Measurements from ENCODE around the gene SMCP.

SMCP gene

DNA sequence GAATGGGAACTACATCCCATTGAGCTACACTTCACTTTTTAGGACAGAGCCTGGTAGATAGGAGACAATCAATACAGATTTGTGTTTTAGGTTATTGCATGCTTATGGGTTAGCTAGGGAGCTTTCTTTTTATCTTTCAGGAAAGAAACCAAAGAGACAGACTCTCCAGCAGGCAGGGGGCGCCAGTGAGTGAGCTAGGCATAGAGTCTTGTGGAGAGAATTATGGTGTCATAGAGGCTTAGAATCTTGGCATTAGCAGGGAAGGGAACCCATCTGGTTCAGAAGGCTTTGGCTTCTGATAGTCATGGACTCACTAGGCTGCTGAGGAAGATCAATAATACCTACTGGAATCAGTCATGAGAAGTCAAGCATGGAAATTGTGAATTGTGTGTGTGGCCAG, at the start of gene SMCP:
Gene SMCP (plus strand): TSS at position 281 of the 400 bp plus-strand sequence. CDS start 6,101 bp downstream, outside the sequence.
- H3K9ac ChIP-seq (ENCODE audit: low read length) = no peak within 1 kb of the TSS
- H3K27me3 ChIP-seq (ENCODE audit: low read depth, low read length) = peaks cover 33% of the 10 kb centered on the region

GRCh38 chr1:152836870-152837269, 41.3 kb upstream of the SMCP start:
- Histone ChIP-seq H3K9me3 (ENCODE audit: insufficient read depth, low read length) (no peaks in the 10 kb centered on the region), H3K79me2 (ENCODE audit: low read length) (no peaks in the 10 kb centered on the region), H3K9ac (ENCODE audit: low read length) (no peak overlapping the region), H4K20me1 (ENCODE audit: insufficient read depth, low read length) (no peaks in the 10 kb centered on the region), H3K4me3 (ENCODE audit: low read length) (no peak overlapping the region), H3K4me1 (ENCODE audit: low read length) (no peaks in the 10 kb centered on the region), H3K4me2 (ENCODE audit: low read length) (no peak overlapping the region), H2AFZ (ENCODE audit: low read depth, low read length) (no peak overlapping the region), H3K27me3 (ENCODE audit: low read depth, low read length) (peaks cover 15% of the 10 kb centered on the region), H3K36me3 (replicated peaks; ENCODE audit: low read depth, low read length) (no peaks in the 10 kb centered on the region), H3K27ac (ENCODE audit: low read length) (no peak overlapping the region)
- no peak for TF ChIP-seq EZH2phosphoT487 (IDR thresholded peaks at IDR 0.05; ENCODE audit: low read depth)
- TF ChIP-seq, protein P1, sequence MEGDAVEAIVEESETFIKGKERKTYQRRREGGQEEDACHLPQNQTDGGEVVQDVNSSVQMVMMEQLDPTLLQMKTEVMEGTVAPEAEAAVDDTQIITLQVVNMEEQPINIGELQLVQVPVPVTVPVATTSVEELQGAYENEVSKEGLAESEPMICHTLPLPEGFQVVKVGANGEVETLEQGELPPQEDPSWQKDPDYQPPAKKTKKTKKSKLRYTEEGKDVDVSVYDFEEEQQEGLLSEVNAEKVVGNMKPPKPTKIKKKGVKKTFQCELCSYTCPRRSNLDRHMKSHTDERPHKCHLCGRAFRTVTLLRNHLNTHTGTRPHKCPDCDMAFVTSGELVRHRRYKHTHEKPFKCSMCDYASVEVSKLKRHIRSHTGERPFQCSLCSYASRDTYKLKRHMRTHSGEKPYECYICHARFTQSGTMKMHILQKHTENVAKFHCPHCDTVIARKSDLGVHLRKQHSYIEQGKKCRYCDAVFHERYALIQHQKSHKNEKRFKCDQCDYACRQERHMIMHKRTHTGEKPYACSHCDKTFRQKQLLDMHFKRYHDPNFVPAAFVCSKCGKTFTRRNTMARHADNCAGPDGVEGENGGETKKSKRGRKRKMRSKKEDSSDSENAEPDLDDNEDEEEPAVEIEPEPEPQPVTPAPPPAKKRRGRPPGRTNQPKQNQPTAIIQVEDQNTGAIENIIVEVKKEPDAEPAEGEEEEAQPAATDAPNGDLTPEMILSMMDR (IDR thresholded peaks at IDR 0.05; ENCODE audit: low read depth, low read length) = no peak

More for the DNA sequence above, at the start of gene SMCP:
- Histone ChIP-seq H3K79me2 (ENCODE audit: low read length) (no peaks in the 10 kb centered on the region), H3K9me3 (ENCODE audit: insufficient read depth, low read length) (no peaks in the 10 kb centered on the region), H3K4me3 (ENCODE audit: low read length) (no peak within 1 kb of the TSS), H3K4me1 (ENCODE audit: low read length) (no peaks in the 10 kb centered on the region), H3K27ac (ENCODE audit: low read length) (no peak within 1 kb of the TSS), H2AFZ (ENCODE audit: low read depth, low read length) (no peak within 1 kb of the TSS), H4K20me1 (ENCODE audit: insufficient read depth, low read length) (no peaks in the 10 kb centered on the region), H3K36me3 (replicated peaks; ENCODE audit: low read depth, low read length) (no peaks in the 10 kb centered on the region), H3K4me2 (ENCODE audit: low read length) (no peak within 1 kb of the TSS)
- TF ChIP-seq EZH2phosphoT487 (IDR thresholded peaks at IDR 0.05; ENCODE audit: low read depth) = no peak
- TF ChIP-seq, protein P1 (IDR thresholded peaks at IDR 0.05; ENCODE audit: low read depth, low read length) = peak; percentile 63

- Histone ChIP-seq H3K9me3 (ENCODE audit: insufficient read depth, low read length) (no peaks in the 10 kb centered on the region), H4K20me1 (ENCODE audit: insufficient read depth, low read length) (no peaks in the 10 kb centered on the region), H3K27me3 (ENCODE audit: low read depth, low read length) (peaks cover 29% of the 10 kb centered on the region), H3K4me3 (ENCODE audit: low read length) (no peak within 1 kb of the TSS), H3K79me2 (ENCODE audit: low read length) (no peaks in the 10 kb centered on the region), H3K4me2 (ENCODE audit: low read length) (no peak within 1 kb of the TSS), H2AFZ (ENCODE audit: low read depth, low read length) (no peak within 1 kb of the TSS), H3K4me1 (ENCODE audit: low read length) (no peaks in the 10 kb centered on the region), H3K9ac (ENCODE audit: low read length) (no peak within 1 kb of the TSS), H3K36me3 (replicated peaks; ENCODE audit: low read depth, low read length) (no peaks in the 10 kb centered on the region), H3K27ac (ENCODE audit: low read length) (no peak within 1 kb of the TSS)
- TF ChIP-seq, protein P1 (IDR thresholded peaks at IDR 0.05; ENCODE audit: low read depth, low read length) = no peak
- TF ChIP-seq EZH2phosphoT487 (IDR thresholded peaks at IDR 0.05; ENCODE audit: low read depth) = no peak
Observed at GRCh38 chr1:152842556-152842955, 35.6 kb upstream of the SMCP start, which contains the start of gene LCE6A. TSS of gene LCE6A (plus strand) at chr1:152842856. CDS start at chr1:152843521, 665 bp downstream.

GRCh38 chr1:152855661-152856060, 22.5 kb upstream of the SMCP start:
- H3K4me2 ChIP-seq (ENCODE audit: low read length) = no peak overlapping the region
- TF ChIP-seq EZH2phosphoT487 (IDR thresholded peaks at IDR 0.05; ENCODE audit: low read depth) = no peak
- TF ChIP-seq, protein P1 (IDR thresholded peaks at IDR 0.05; ENCODE audit: low read depth, low read length) = no peak
- H3K9me3 ChIP-seq (ENCODE audit: insufficient read depth, low read length) = no peaks in the 10 kb centered on the region

More at GRCh38 chr1:152855661-152856060, 22.5 kb upstream of the SMCP start:
- H4K20me1 ChIP-seq (ENCODE audit: insufficient read depth, low read length) = no peaks in the 10 kb centered on the region
- no peaks in the 10 kb centered on the region for H3K4me1 ChIP-seq (ENCODE audit: low read length)
- no peak overlapping the region for H3K27ac ChIP-seq (ENCODE audit: low read length)
- H3K4me3 ChIP-seq (ENCODE audit: low read length) = no peak overlapping the region
- no peaks in the 10 kb centered on the region for H3K79me2 ChIP-seq (ENCODE audit: low read length)
- H3K36me3 ChIP-seq (replicated peaks; ENCODE audit: low read depth, low read length) = no peaks in the 10 kb centered on the region
- H2AFZ ChIP-seq (ENCODE audit: low read depth, low read length) = no peak overlapping the region
- H3K27me3 ChIP-seq (ENCODE audit: low read depth, low read length) = peaks cover 27% of the 10 kb centered on the region
- H3K9ac ChIP-seq (ENCODE audit: low read length) = no peak overlapping the region
